Gastroesophageal sphincter (tissue), 4 donors: ENCODE results near the gene MCRIP1. TPM values are rescaled to one million over a fixed set of nuclear protein-coding genes. Genes with fewer than 3 reads are reported as not detected.
A peak's percentile ranks its signal among the peaks of the same experiment; 100 is the strongest.

Experiments used
- ATAC-seq: fragments of 150-250 bp; one replicate; pipeline ENCODE4 v1.9.1; 2016; ENCODE audit warnings: mild to moderate bottlenecking, moderate library complexity
- H3K27ac ChIP-seq, 4 donors: fragments of 200-600 bp; sonication (generic) in 3 of 4; 1 replicate in 3 of 4; 2 replicates in 1 of 4; pipeline ENCODE4 v1.5.1; 2016 to 2019
- H3K27me3 ChIP-seq: fragments of 200-600 bp; sonication (generic); one replicate; pipeline ENCODE4 v1.5.1; 2019
- H3K36me3 ChIP-seq, 2 donors: fragments of 200-600 bp; sonication (generic); one replicate each; pipeline ENCODE4 v1.5.1; 2019; ENCODE audit warnings: control low read depth in 1 of 2
- H3K4me1 ChIP-seq, 3 donors: fragments of 200-600 bp; sonication (generic); 1 replicate in 2 of 3; 2 replicates in 1 of 3; pipeline ENCODE4 v1.5.1; 2016 to 2019; ENCODE audit warnings: control low read depth in 2 of 3
- H3K4me3 ChIP-seq, 2 donors: fragments of 200-600 bp; sonication (generic); one replicate each; pipeline ENCODE4 v1.5.1; 2019; ENCODE audit warnings: mild to moderate bottlenecking in 1 of 2, moderate library complexity in 1 of 2
- H3K9me3 ChIP-seq, 3 donors: fragments of 200-600 bp; sonication (generic); one replicate each; pipeline ENCODE4 v1.5.1; 2017 to 2019; ENCODE audit warnings: control low read depth in 2 of 3
- CTCF ChIP-seq, 4 experiments: fragments of 200-600 bp in 2 of 4; fragments of 450-650 bp in 2 of 4; sonication (generic) in 1 of 4; IDR thresholded peaks; one replicate each; pipeline ENCODE4 v1.5.1; 2017 to 2019; ENCODE audit warnings: antibody characterized with exemption in 4 of 4, mild to moderate bottlenecking in 2 of 4, moderate library complexity in 2 of 4
- EP300 ChIP-seq: sonication (generic); formaldehyde crosslinking; IDR thresholded peaks from one replicate; pipeline ENCODE4 v1.6.1; 2017; ENCODE audit warnings: antibody characterized with exemption, mild to moderate bottlenecking
- POLR2A ChIP-seq, 2 donors: fragments of 450-650 bp; IDR thresholded peaks; one replicate each; pipeline ENCODE4 v1.6.1; 2017; ENCODE audit warnings: antibody characterized with exemption in 2 of 2, mild to moderate bottlenecking in 2 of 2, moderate library complexity in 1 of 2
- POLR2AphosphoS5 ChIP-seq: sonication (generic); formaldehyde crosslinking; IDR thresholded peaks from one replicate; pipeline ENCODE4 v1.6.1; 2017; ENCODE audit warnings: antibody characterized with exemption
- WGBS, 2 donors: methylation state at CpG; one replicate each; pipeline ENCODE4 v1.1.5; 2018; ENCODE audit warnings: low coverage in 1 of 2; 5-methylcytosine and 5-hydroxymethylcytosine counted together
- total RNA-seq, 4 donors: library from RNA; depleted of rRNA; stranded (reverse); fragments of >200 nt; gene quantifications; one replicate each; pipeline ENCODE4 v1.1.0, GENCODE V29; 2016

Gene MCRIP1
- 100 to 1,000 TPM in 1 of 4 donors, 10 to 100 TPM in 3; 70.4 to 131 (median 85.9) TPM for total RNA-seq

- H3K9me3 ChIP-seq: no peaks in the 10 kb centered on the region
- peaks cover 0 to 53% (median 16%) of the 10 kb centered on the region in 3 donors for H3K4me1 ChIP-seq
- WGBS, 2 donors: 20% methylated on average over 1 of the region's 76 CpGs; no CpG with 5 or more reads in 1 of the 2 donors
- TF ChIP-seq EP300 (no peak), POLR2AphosphoS5 (peak; percentile 94), POLR2A (IDR thresholded peaks at IDR 0.05) (peak; percentile 88 to 93), CTCF (IDR thresholded peaks at IDR 0.05) (no peak)
- H3K4me3 ChIP-seq: peak within 1 kb of the TSS; percentile 87 to 92
- ATAC-seq: peak; percentile 96
- no peaks in the 10 kb centered on the region for H3K36me3 ChIP-seq
- H3K27me3 ChIP-seq: no peaks in the 10 kb centered on the region
- H3K27ac ChIP-seq: peak within 1 kb of the TSS; percentile 91 to 95 (median 92)
These were observed at the start of gene MCRIP1 for GRCh38 chr17:81833160-81833920. Gene MCRIP1, minus strand, starts transcription at chr17:81833291. Its CDS starts 8,785 bp downstream, at chr17:81824506.

GRCh38 chr17:81879121-81879520, 46.0 kb upstream of the MCRIP1 start:
- 68 to 93% methylated on average over 3 to 4 of the region's 5 CpGs for WGBS, 2 donors
- no peaks in the 10 kb centered on the region for H3K27me3 ChIP-seq

GRCh38 chr17:81878294-81878693, 45.2 kb upstream of the MCRIP1 start:
- TF ChIP-seq POLR2AphosphoS5 (no peak), CTCF (IDR thresholded peaks at IDR 0.05) (no peak), POLR2A (IDR thresholded peaks at IDR 0.05) (no peak), EP300 (no peak)
- peaks cover 0 to 59% of the 10 kb centered on the region in 2 donors for H3K36me3 ChIP-seq
- H3K4me1 ChIP-seq: no peaks in the 10 kb centered on the region
- H3K4me3 ChIP-seq: no peak overlapping the region
- ATAC-seq: no peak
- WGBS, 2 donors: 73 to 82% methylated on average over 3 of the region's 3 CpGs
- H3K27ac ChIP-seq: no peak overlapping the region
- no peaks in the 10 kb centered on the region for H3K27me3 ChIP-seq
- no peaks in the 10 kb centered on the region for H3K9me3 ChIP-seq

More at GRCh38 chr17:81879121-81879520, 46.0 kb upstream of the MCRIP1 start:
- TF ChIP-seq EP300 (no peak), POLR2AphosphoS5 (no peak), CTCF (IDR thresholded peaks at IDR 0.05) (no peak), POLR2A (IDR thresholded peaks at IDR 0.05) (no peak)
- Histone ChIP-seq H3K27ac (no peak overlapping the region), H3K4me3 (no peak overlapping the region), H3K9me3 (no peaks in the 10 kb centered on the region), H3K36me3 (peaks cover 0 to 67% of the 10 kb centered on the region in 2 donors), H3K4me1 (no peaks in the 10 kb centered on the region)
- no peak for ATAC-seq

GRCh38 chr17:81877569-81877968, 44.5 kb upstream of the MCRIP1 start:
- ATAC-seq: no peak
- no peak overlapping the region for H3K4me3 ChIP-seq
- no peaks in the 10 kb centered on the region for H3K27me3 ChIP-seq
- TF ChIP-seq POLR2A (IDR thresholded peaks at IDR 0.05) (no peak), CTCF (IDR thresholded peaks at IDR 0.05) (no peak), POLR2AphosphoS5 (no peak), EP300 (no peak)
- H3K4me1 ChIP-seq: peaks cover 0 to 6% (median 5%) of the 10 kb centered on the region in 3 donors
- H3K36me3 ChIP-seq: peaks cover 0 to 52% of the 10 kb centered on the region in 2 donors
- 82 to 89% methylated on average over 3 to 4 of the region's 5 CpGs for WGBS, 2 donors
- H3K9me3 ChIP-seq: no peaks in the 10 kb centered on the region
- no peak overlapping the region for H3K27ac ChIP-seq
